WTC11 (cell line): ENCODE measurements around the gene MTFP1. TPM values are rescaled to one million over a fixed set of nuclear protein-coding genes. Genes with fewer than 3 reads are reported as not detected.
A peak's percentile ranks its signal among the peaks of the same experiment; 100 is the strongest.

Experiments used
- ATAC-seq: fragments of 200-7000 bp; cut with Tn5 transposase; 2 replicates; pipeline ENCODE4 v1.10.0; 2021; ENCODE audit warnings: mild to moderate bottlenecking, moderate library complexity
- CTCF ChIA-PET: fragments of 300-600 bp; sonication (Branson Sonifier 250); formaldehyde crosslinking; loops from one replicate; lab custom pipeline; 2021; ENCODE audit warnings: antibody characterized with exemption; lab: Charles Lee
- POLR2A ChIA-PET: fragments of 350-600 bp; sonication (Branson Sonifier 250); formaldehyde crosslinking; loops from one replicate; lab custom pipeline; 2021; ENCODE audit warnings: antibody characterized with exemption; lab: Charles Lee
- DNase-seq: peaks from one replicate; pipeline ENCODE4 v3.0.0; 2021; ENCODE audit warnings: low spot score
- H3K27ac Mint-ChIP-seq: 2 replicates; pipeline ENCODE4 v1.8.0; 2021; ENCODE audit warnings: mixed read lengths
- H3K27me3 Mint-ChIP-seq: 2 replicates; pipeline ENCODE4 v1.8.0; 2021; ENCODE audit warnings: low read depth, mild to moderate bottlenecking, moderate library complexity, mixed read lengths
- H3K36me3 Mint-ChIP-seq: 2 replicates; pipeline ENCODE4 v1.8.0; 2021; ENCODE audit warnings: mixed read lengths
- H3K4me1 Mint-ChIP-seq: 2 replicates; pipeline ENCODE4 v1.8.0; 2022; ENCODE audit warnings: mixed read lengths
- H3K4me3 Mint-ChIP-seq: 2 replicates; pipeline ENCODE4 v1.8.0; 2021; ENCODE audit warnings: mild to moderate bottlenecking, moderate library complexity, mixed read lengths
- H3K9me3 Mint-ChIP-seq: 2 replicates; pipeline ENCODE4 v1.8.0; 2021; ENCODE audit warnings: mixed read lengths
- AR ChIP-seq: fragments of 250-450 bp; sonication (Bioruptor Pico); IDR thresholded peaks from 2 replicates; pipeline ENCODE4 v1.9.0; 2021; ENCODE audit warnings: mild to moderate bottlenecking
- ARID4B ChIP-seq: sonication (generic); formaldehyde crosslinking; IDR thresholded peaks from 2 replicates; pipeline ENCODE4 v1.8.0; 2023; ENCODE audit warnings: missing genetic modification reagents, mild to moderate bottlenecking, borderline replicate concordance
- CDX4 ChIP-seq: fragments of 250-450 bp; sonication (Bioruptor Pico); IDR thresholded peaks from 2 replicates; pipeline ENCODE4 v1.9.0; 2021; ENCODE audit warnings: moderate library complexity, mild to moderate bottlenecking, inconsistent platforms, borderline replicate concordance
- CTCF ChIP-seq: fragments of 200-600 bp; IDR thresholded peaks from 2 replicates; pipeline ENCODE4 v1.8.0; 2022; ENCODE audit warnings: antibody characterized with exemption
- ERG ChIP-seq: fragments of 250-450 bp; sonication (Bioruptor Pico); IDR thresholded peaks from 2 replicates; pipeline ENCODE4 v1.8.0; 2021; ENCODE audit warnings: mild to moderate bottlenecking
- FOXJ3 ChIP-seq: sonication (generic); formaldehyde crosslinking; IDR thresholded peaks from 2 replicates; pipeline ENCODE4 v1.9.0; 2021; ENCODE audit warnings: missing genetic modification reagents, mild to moderate bottlenecking, borderline replicate concordance
- HMGXB4 ChIP-seq: sonication (generic); formaldehyde crosslinking; IDR thresholded peaks from 2 replicates; pipeline ENCODE4 v1.8.1; 2023; ENCODE audit warnings: mild to moderate bottlenecking, moderate library complexity, missing genetic modification reagents
- IRF1 ChIP-seq: sonication (generic); formaldehyde crosslinking; IDR thresholded peaks from 2 replicates; pipeline ENCODE4 v1.8.0; 2023; ENCODE audit warnings: missing genetic modification reagents
- IRF2 ChIP-seq: sonication (generic); formaldehyde crosslinking; IDR thresholded peaks from 2 replicates; pipeline ENCODE4 v1.8.0; 2022; ENCODE audit warnings: low read depth, missing genetic modification reagents, borderline replicate concordance
- MLX ChIP-seq: sonication (generic); formaldehyde crosslinking; IDR thresholded peaks from 2 replicates; pipeline ENCODE4 v1.8.1; 2023; ENCODE audit warnings: mild to moderate bottlenecking, missing genetic modification reagents, moderate library complexity
- NFYB ChIP-seq: sonication (generic); formaldehyde crosslinking; conservative IDR thresholded peaks from 2 replicates; pipeline ENCODE4 v1.8.0; 2022; ENCODE audit warnings: low read depth, missing genetic modification reagents
- NR1H2 ChIP-seq: sonication (generic); formaldehyde crosslinking; IDR thresholded peaks from 2 replicates; pipeline ENCODE4 v1.9.0; 2021; ENCODE audit warnings: mild to moderate bottlenecking, moderate library complexity, missing genetic modification reagents
- SOX15 ChIP-seq: fragments of 250-450 bp; sonication (Bioruptor Pico); IDR thresholded peaks from 2 replicates; pipeline ENCODE4 v1.9.0; 2021; ENCODE audit warnings: mild to moderate bottlenecking
- SP1 ChIP-seq: sonication (generic); formaldehyde crosslinking; conservative IDR thresholded peaks from 2 replicates; pipeline ENCODE4 v1.8.1; 2022; ENCODE audit warnings: missing genetic modification reagents
- STAT6 ChIP-seq: sonication (generic); formaldehyde crosslinking; conservative IDR thresholded peaks from 2 replicates; pipeline ENCODE4 v1.8.1; 2023; ENCODE audit warnings: mild to moderate bottlenecking, low read depth, missing genetic modification reagents, moderate library complexity
- USF1 ChIP-seq: sonication (generic); formaldehyde crosslinking; IDR thresholded peaks from 2 replicates; pipeline ENCODE4 v1.8.0; 2022; ENCODE audit warnings: mild to moderate bottlenecking, missing genetic modification reagents
- ZNF671 ChIP-seq: fragments of 250-450 bp; sonication (Bioruptor Pico); IDR thresholded peaks from 2 replicates; pipeline ENCODE4 v1.8.0; 2021; ENCODE audit warnings: mild to moderate bottlenecking
- total RNA-seq: library from RNA; stranded (reverse); gene quantifications from 3 replicates; pipeline ENCODE4 v1.2.3, GENCODE V29; 2021

The MTFP1 gene
- total RNA-seq, 1 experiment from 2014 or later = 75.0 TPM

GRCh38 chr22:30386608-30386959, 39.0 kb upstream of the MTFP1 start:
- Mint-ChIP-seq H3K4me1 (peaks cover 12% of the 10 kb centered on the region), H3K36me3 (peaks cover 9% of the 10 kb centered on the region), H3K27ac (no peak overlapping the region), H3K4me3 (peak overlapping the region; percentile 79), H3K9me3 (peaks cover 14% of the 10 kb centered on the region), H3K27me3 (peaks cover 11% of the 10 kb centered on the region)
- POLR2A ChIA-PET = interaction anchor here (1.2 to 1.4 kb wide), 2 partner anchors 37 to 60 kb away, joined by 3 to 11 read pairs; partner anchors contain the start of gene TBC1D10A
- ATAC-seq (no peak), DNase-seq (no peak)
- no peak for TF ChIP-seq IRF1 (CRISPR knock-in tag)
- no peak for TF ChIP-seq NR1H2
- TF ChIP-seq USF1 (CRISPR knock-in tag) = no peak
- TF ChIP-seq SP1 (CRISPR knock-in tag) = no peak
- no peak for TF ChIP-seq AR (CRISPR knock-in tag)
- no peak for TF ChIP-seq CDX4 (CRISPR knock-in tag)
- no peak for TF ChIP-seq FOXJ3 (CRISPR knock-in tag)
- TF ChIP-seq IRF2 (CRISPR knock-in tag) = no peak
- no peak for TF ChIP-seq STAT6 (CRISPR knock-in tag)
- no peak for TF ChIP-seq NFYB (CRISPR knock-in tag)
- no peak for TF ChIP-seq ZNF671 (CRISPR knock-in tag)
- no peak for TF ChIP-seq ARID4B
- no peak for TF ChIP-seq MLX (CRISPR knock-in tag)
- no peak for TF ChIP-seq CTCF
- no peak for TF ChIP-seq ERG
- TF ChIP-seq SOX15 (CRISPR knock-in tag) = no peak
- no peak for TF ChIP-seq HMGXB4 (CRISPR knock-in tag)
- CTCF ChIA-PET = interaction anchor here (1.0 to 8.0 kb wide), 12 partner anchors 11 to 582 kb away, joined by 3 to 109 read pairs (median 8); partner anchors contain the start of genes CASTOR1, CCDC157, MORC2 and SEC14L2
